ENCODE data around the gene TMEM174.

- TF ChIP-seq CTCF (IDR thresholded peaks at IDR 0.05) (no peak), EZH2 (IDR thresholded peaks at IDR 0.05) (no peak)
Measured at GRCh38 chr5:73204332-73204731, 31.3 kb downstream of the TMEM174 start.
